SK-N-SH (cell line): Measurements from ENCODE around the gene LMAN2. TPM values are rescaled to one million over a fixed set of nuclear protein-coding genes. Genes with fewer than 3 reads are reported as not detected.

Experiments
- CTCF ChIA-PET: fragments of 300-600, 350-600 bp; formaldehyde crosslinking; extraction: SDS; loops from one replicate; lab custom pipeline; 2021; lab: Yijun Ruan, JAX
- POLR2A ChIA-PET: fragments of 350-600 bp; sonication (Branson Sonifier 250); formaldehyde crosslinking; extraction: SDS; loops from one replicate; lab custom pipeline; 2020; ENCODE audit warnings: antibody characterized with exemption, inconsistent platforms; lab: Yijun Ruan, JAX
- DNase-seq: peaks from one replicate; pipeline ENCODE4 v3.0.0; 2012
- H2AFZ ChIP-seq: fragments of 200-600 bp; sonication (generic); 2 replicates; pipeline ENCODE4 v1.8.1; 2016; ENCODE audit warnings: antibody characterized with exemption, mild to moderate bottlenecking, low read depth
- H3F3A ChIP-seq: fragments of 200-600 bp; sonication (generic); replicated peaks from 2 replicates; pipeline ENCODE3; 2016; ENCODE audit warnings: antibody characterized with exemption, mild to moderate bottlenecking; ENCODE audit not compliant: insufficient read depth
- H3K27ac ChIP-seq, 2 experiments: fragments of 200-500 bp in 1 of 2; fragments of 200-600 bp in 1 of 2; sonication (Bioruptor generic) in 1 of 2; sonication (generic), shearing (Covaris generic) in 1 of 2; 2 replicates each; pipeline versions ENCODE4 v1.5.1 to v1.6.1; 2014 to 2016; ENCODE audit warnings: low read depth in 2 of 2, inconsistent platforms in 1 of 2, low read length in 1 of 2, mild to moderate bottlenecking in 1 of 2, mixed read lengths in 1 of 2
- H3K27me3 ChIP-seq: fragments of 200-600 bp; sonication (generic), shearing (Covaris generic); 2 replicates; pipeline ENCODE4 v1.6.1; 2016; ENCODE audit warnings: mixed run types; ENCODE audit not compliant: insufficient read depth
- H3K36me3 ChIP-seq, 2 experiments: fragments of 200-500 bp in 1 of 2; fragments of 200-600 bp in 1 of 2; sonication (Bioruptor generic) in 1 of 2; sonication (generic) in 1 of 2; replicated peaks in 1 of 2; 2 replicates each; pipeline versions ENCODE3 to v1.5.1; 2014 to 2016; ENCODE audit warnings: low read length in 1 of 2, mild to moderate bottlenecking in 1 of 2; ENCODE audit not compliant: insufficient read depth in 2 of 2, control insufficient read depth in 1 of 2
- H3K4me1 ChIP-seq, 2 experiments: fragments of 200-500 bp in 1 of 2; fragments of 200-600 bp in 1 of 2; sonication (Bioruptor generic) in 1 of 2; sonication (generic), shearing (Covaris generic) in 1 of 2; 2 replicates each; pipeline versions ENCODE4 v1.5.1 to v1.6.1; 2014 to 2016; ENCODE audit warnings: low read depth in 1 of 2, low read length in 1 of 2, mixed run types in 1 of 2; ENCODE audit not compliant: insufficient read depth in 2 of 2, control insufficient read depth in 1 of 2
- H3K4me2 ChIP-seq: fragments of 200-600 bp; sonication (generic), shearing (Covaris generic); 2 replicates; pipeline ENCODE4 v1.6.1; 2017; ENCODE audit warnings: mixed run types
- H3K4me3 ChIP-seq, 2 experiments: fragments of 200-500 bp in 1 of 2; fragments of 200-600 bp in 1 of 2; sonication (Bioruptor generic) in 1 of 2; sonication (generic), shearing (Covaris generic) in 1 of 2; 2 replicates each; pipeline versions ENCODE4 v1.5.1 to v1.8.1; 2014 to 2016; ENCODE audit warnings: low read depth in 2 of 2, inconsistent platforms in 1 of 2, low read length in 1 of 2, mild to moderate bottlenecking in 1 of 2, mixed read lengths in 1 of 2, moderate library complexity in 1 of 2
- H3K79me2 ChIP-seq: fragments of 200-600 bp; sonication (generic); 2 replicates; pipeline ENCODE4 v1.8.1; 2017; ENCODE audit warnings: mild to moderate bottlenecking; ENCODE audit not compliant: insufficient read depth
- H3K9ac ChIP-seq: fragments of 200-600 bp; sonication (generic); 2 replicates; pipeline ENCODE4 v1.6.1; 2017; ENCODE audit warnings: mixed run types
- H3K9me2 ChIP-seq: fragments of 200-600 bp; sonication (generic); 2 replicates; pipeline ENCODE4 v1.6.1; 2017; ENCODE audit warnings: mixed run types
- H3K9me3 ChIP-seq: fragments of 200-600 bp; sonication (generic); 2 replicates; pipeline ENCODE4 v1.6.1; 2017; ENCODE audit warnings: mixed run types, mild to moderate bottlenecking, moderate library complexity
- H4K20me1 ChIP-seq: fragments of 200-600 bp; sonication (generic); 2 replicates; pipeline ENCODE4 v1.6.1; 2017; ENCODE audit warnings: mild to moderate bottlenecking, mixed run types; ENCODE audit not compliant: insufficient read depth
- CHD2 ChIP-seq: fragments of 150-350 bp; IDR thresholded peaks from 2 replicates; pipeline ENCODE4 v1.6.1; 2018; ENCODE audit warnings: low read length; ENCODE audit not compliant: partially characterized antibody
- FOSL2 ChIP-seq: IDR thresholded peaks from 2 replicates; pipeline ENCODE4 v1.4.0; 2012; ENCODE audit warnings: low read depth, mild to moderate bottlenecking, moderate library complexity, borderline replicate concordance
- FOXJ3 ChIP-seq: sonication (generic); formaldehyde crosslinking; IDR thresholded peaks from 2 replicates; pipeline ENCODE4 v1.5.1; 2020; ENCODE audit warnings: mild to moderate bottlenecking, missing genetic modification reagents
- GABPA ChIP-seq: IDR thresholded peaks from 2 replicates; pipeline ENCODE4 v1.4.0; 2012; ENCODE audit warnings: low read depth, mild to moderate bottlenecking
- GATA2 ChIP-seq: sonication (generic); formaldehyde crosslinking; IDR thresholded peaks from 2 replicates; pipeline ENCODE4 v1.5.0; 2020; ENCODE audit warnings: mild to moderate bottlenecking, missing genetic modification reagents
- NRF1 ChIP-seq: IDR thresholded peaks from 2 replicates; pipeline ENCODE4 v1.6.1; 2012; ENCODE audit warnings: low read depth, mild to moderate bottlenecking, low read length
- POLR2AphosphoS5 ChIP-seq: IDR thresholded peaks from 2 replicates; pipeline ENCODE4 v1.6.1; 2012; ENCODE audit warnings: low read depth, low read length
- RAD21 ChIP-seq: IDR thresholded peaks from 2 replicates; pipeline ENCODE4 v1.6.1; 2012; ENCODE audit warnings: mild to moderate bottlenecking, low read length
- RCOR1 ChIP-seq: fragments of 150-350 bp; IDR thresholded peaks from 2 replicates; pipeline ENCODE4 v1.6.1; 2017; ENCODE audit warnings: antibody characterized with exemption, low read length
- SIN3A ChIP-seq: IDR thresholded peaks from 2 replicates; pipeline ENCODE4 v1.6.1; 2012; ENCODE audit warnings: low read depth, mild to moderate bottlenecking, low read length, moderate library complexity, borderline replicate concordance
- SMC3 ChIP-seq: IDR thresholded peaks from 2 replicates; pipeline ENCODE4 v1.6.1; 2012; ENCODE audit warnings: low read depth, low read length, improper control_type of control experiment
- TAF1 ChIP-seq: IDR thresholded peaks from 2 replicates; pipeline ENCODE4 v1.6.1; 2012; ENCODE audit warnings: low read depth, mild to moderate bottlenecking, low read length, moderate library complexity, borderline replicate concordance
- TCF12 ChIP-seq: IDR thresholded peaks from 2 replicates; pipeline ENCODE4 v1.4.0; 2012
- YY1 ChIP-seq: IDR thresholded peaks from 2 replicates; pipeline ENCODE4 v1.4.0; 2012; ENCODE audit warnings: low read depth, mild to moderate bottlenecking
- WGBS: methylation state at CpG from one replicate; pipeline ENCODE4 v1.1.6; 2017; ENCODE audit warnings: low lambda C conversion rate; 5-methylcytosine and 5-hydroxymethylcytosine counted together
- polyA plus RNA-seq, 3 experiments: library from polyadenylated mRNA; depleted of rRNA; stranded (reverse); fragments of >200 nt; gene quantifications; 2 replicates each; pipeline ENCODE4 v1.2.3, GENCODE V29; 2012
- TF ChIP-seq, protein P1 (sequence below): IDR thresholded peaks from 2 replicates; pipeline ENCODE4 v1.4.0; 2012; ENCODE audit warnings: low read depth
- TF ChIP-seq, protein P2 (sequence below): IDR thresholded peaks from 2 replicates; pipeline ENCODE4 v1.6.1; 2012; ENCODE audit warnings: mild to moderate bottlenecking, low read depth, low read length, moderate library complexity
- TF ChIP-seq, protein P3 (sequence below): fragments of 150-350 bp; IDR thresholded peaks from 2 replicates; pipeline ENCODE4 v1.6.1; 2016; ENCODE audit warnings: mild to moderate bottlenecking, low read depth, low read length
- TF ChIP-seq, protein P4 (sequence below): fragments of 200-600 bp; sonication (generic); IDR thresholded peaks from 2 replicates; pipeline ENCODE4 v1.6.1; 2017; ENCODE audit warnings: antibody characterized with exemption, mild to moderate bottlenecking, moderate library complexity
- TF ChIP-seq, protein P5 (sequence below): fragments of 150-350 bp; IDR thresholded peaks from 2 replicates; pipeline ENCODE4 v1.6.1; 2017; ENCODE audit warnings: antibody characterized with exemption, low read length, low read depth, borderline replicate concordance

LMAN2 gene
- polyA plus RNA-seq, 1 of the 3 experiments (the other 2 are of a cell fraction): 500 TPM

GRCh38 chr5:177297922-177298321 lies 53.5 kb downstream of the LMAN2 start:
- Histone ChIP-seq H3K36me3 (peaks cover 21 to 74% of the 10 kb centered on the region in 2 experiments), H3K4me3 (no peak overlapping the region), H2AFZ (no peak overlapping the region), H3K4me1 (peaks cover 0 to 15% of the 10 kb centered on the region in 2 experiments; a peak in 1 of 4 replicates), H3K27ac (no peak overlapping the region; a peak in 1 of 4 replicates), H3K79me2 (peaks cover 12% of the 10 kb centered on the region), H3K9ac (no peak overlapping the region), H3K9me3 (no peaks in the 10 kb centered on the region), H3K4me2 (no peak overlapping the region), H3K27me3 (no peaks in the 10 kb centered on the region), H3K9me2 (no peaks in the 10 kb centered on the region), H4K20me1 (no peaks in the 10 kb centered on the region), H3F3A (peaks cover 9% of the 10 kb centered on the region)
- CTCF ChIA-PET: interaction anchor here (0.9 to 1.4 kb wide), 3 partner anchors 12 to 186 kb away, joined by 3 to 9 read pairs (median 4); no protein-coding TSS in a partner anchor
- no peak for DNase-seq
- POLR2A ChIA-PET: no interaction called here
- 97% methylated on average over 2 of the region's 2 CpGs for WGBS
- no peak for TF ChIP-seq GATA2 (CRISPR knock-in tag)
- TF ChIP-seq POLR2AphosphoS5: no peak
- TF ChIP-seq, protein P1, sequence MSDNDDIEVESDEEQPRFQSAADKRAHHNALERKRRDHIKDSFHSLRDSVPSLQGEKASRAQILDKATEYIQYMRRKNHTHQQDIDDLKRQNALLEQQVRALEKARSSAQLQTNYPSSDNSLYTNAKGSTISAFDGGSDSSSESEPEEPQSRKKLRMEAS: no peak
- no peak for TF ChIP-seq FOSL2
- no peak for TF ChIP-seq SIN3A
- no peak for TF ChIP-seq YY1
- TF ChIP-seq RAD21: no peak
- TF ChIP-seq, protein P2, sequence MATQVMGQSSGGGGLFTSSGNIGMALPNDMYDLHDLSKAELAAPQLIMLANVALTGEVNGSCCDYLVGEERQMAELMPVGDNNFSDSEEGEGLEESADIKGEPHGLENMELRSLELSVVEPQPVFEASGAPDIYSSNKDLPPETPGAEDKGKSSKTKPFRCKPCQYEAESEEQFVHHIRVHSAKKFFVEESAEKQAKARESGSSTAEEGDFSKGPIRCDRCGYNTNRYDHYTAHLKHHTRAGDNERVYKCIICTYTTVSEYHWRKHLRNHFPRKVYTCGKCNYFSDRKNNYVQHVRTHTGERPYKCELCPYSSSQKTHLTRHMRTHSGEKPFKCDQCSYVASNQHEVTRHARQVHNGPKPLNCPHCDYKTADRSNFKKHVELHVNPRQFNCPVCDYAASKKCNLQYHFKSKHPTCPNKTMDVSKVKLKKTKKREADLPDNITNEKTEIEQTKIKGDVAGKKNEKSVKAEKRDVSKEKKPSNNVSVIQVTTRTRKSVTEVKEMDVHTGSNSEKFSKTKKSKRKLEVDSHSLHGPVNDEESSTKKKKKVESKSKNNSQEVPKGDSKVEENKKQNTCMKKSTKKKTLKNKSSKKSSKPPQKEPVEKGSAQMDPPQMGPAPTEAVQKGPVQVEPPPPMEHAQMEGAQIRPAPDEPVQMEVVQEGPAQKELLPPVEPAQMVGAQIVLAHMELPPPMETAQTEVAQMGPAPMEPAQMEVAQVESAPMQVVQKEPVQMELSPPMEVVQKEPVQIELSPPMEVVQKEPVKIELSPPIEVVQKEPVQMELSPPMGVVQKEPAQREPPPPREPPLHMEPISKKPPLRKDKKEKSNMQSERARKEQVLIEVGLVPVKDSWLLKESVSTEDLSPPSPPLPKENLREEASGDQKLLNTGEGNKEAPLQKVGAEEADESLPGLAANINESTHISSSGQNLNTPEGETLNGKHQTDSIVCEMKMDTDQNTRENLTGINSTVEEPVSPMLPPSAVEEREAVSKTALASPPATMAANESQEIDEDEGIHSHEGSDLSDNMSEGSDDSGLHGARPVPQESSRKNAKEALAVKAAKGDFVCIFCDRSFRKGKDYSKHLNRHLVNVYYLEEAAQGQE: no peak
- TF ChIP-seq RCOR1: no peak
- no peak for TF ChIP-seq GABPA
- no peak for TF ChIP-seq TAF1

- H3K27me3 ChIP-seq: no peaks in the 10 kb centered on the region
- no peak overlapping the region for H3K4me2 ChIP-seq
- H3K36me3 ChIP-seq: peaks cover 26 to 83% of the 10 kb centered on the region in 2 experiments
- H3K79me2 ChIP-seq: no peaks in the 10 kb centered on the region; the same call in 1 of the 2 replicates
- no peak for TF ChIP-seq FOXJ3 (CRISPR knock-in tag)
- TF ChIP-seq, protein P3, sequence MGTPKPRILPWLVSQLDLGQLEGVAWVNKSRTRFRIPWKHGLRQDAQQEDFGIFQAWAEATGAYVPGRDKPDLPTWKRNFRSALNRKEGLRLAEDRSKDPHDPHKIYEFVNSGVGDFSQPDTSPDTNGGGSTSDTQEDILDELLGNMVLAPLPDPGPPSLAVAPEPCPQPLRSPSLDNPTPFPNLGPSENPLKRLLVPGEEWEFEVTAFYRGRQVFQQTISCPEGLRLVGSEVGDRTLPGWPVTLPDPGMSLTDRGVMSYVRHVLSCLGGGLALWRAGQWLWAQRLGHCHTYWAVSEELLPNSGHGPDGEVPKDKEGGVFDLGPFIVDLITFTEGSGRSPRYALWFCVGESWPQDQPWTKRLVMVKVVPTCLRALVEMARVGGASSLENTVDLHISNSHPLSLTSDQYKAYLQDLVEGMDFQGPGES: no peak
- TF ChIP-seq SMC3: no peak
- no peak for TF ChIP-seq GABPA
- TF ChIP-seq, protein P4, sequence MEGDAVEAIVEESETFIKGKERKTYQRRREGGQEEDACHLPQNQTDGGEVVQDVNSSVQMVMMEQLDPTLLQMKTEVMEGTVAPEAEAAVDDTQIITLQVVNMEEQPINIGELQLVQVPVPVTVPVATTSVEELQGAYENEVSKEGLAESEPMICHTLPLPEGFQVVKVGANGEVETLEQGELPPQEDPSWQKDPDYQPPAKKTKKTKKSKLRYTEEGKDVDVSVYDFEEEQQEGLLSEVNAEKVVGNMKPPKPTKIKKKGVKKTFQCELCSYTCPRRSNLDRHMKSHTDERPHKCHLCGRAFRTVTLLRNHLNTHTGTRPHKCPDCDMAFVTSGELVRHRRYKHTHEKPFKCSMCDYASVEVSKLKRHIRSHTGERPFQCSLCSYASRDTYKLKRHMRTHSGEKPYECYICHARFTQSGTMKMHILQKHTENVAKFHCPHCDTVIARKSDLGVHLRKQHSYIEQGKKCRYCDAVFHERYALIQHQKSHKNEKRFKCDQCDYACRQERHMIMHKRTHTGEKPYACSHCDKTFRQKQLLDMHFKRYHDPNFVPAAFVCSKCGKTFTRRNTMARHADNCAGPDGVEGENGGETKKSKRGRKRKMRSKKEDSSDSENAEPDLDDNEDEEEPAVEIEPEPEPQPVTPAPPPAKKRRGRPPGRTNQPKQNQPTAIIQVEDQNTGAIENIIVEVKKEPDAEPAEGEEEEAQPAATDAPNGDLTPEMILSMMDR: no peak
- no peak for TF ChIP-seq CHD2
- no peak for TF ChIP-seq RAD21
- no peak for TF ChIP-seq TCF12
- TF ChIP-seq, protein P1: no peak
- TF ChIP-seq, protein P5, sequence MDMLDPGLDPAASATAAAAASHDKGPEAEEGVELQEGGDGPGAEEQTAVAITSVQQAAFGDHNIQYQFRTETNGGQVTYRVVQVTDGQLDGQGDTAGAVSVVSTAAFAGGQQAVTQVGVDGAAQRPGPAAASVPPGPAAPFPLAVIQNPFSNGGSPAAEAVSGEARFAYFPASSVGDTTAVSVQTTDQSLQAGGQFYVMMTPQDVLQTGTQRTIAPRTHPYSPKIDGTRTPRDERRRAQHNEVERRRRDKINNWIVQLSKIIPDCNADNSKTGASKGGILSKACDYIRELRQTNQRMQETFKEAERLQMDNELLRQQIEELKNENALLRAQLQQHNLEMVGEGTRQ: no peak
- TF ChIP-seq NRF1: no peak
- no peaks in the 10 kb centered on the region for H3K9me3 ChIP-seq
- H3K9ac ChIP-seq: no peak overlapping the region
- peaks cover 9% of the 10 kb centered on the region for H3F3A ChIP-seq
- H4K20me1 ChIP-seq: no peaks in the 10 kb centered on the region
- DNase-seq: no peak
- H3K9me2 ChIP-seq: no peaks in the 10 kb centered on the region
- no peak overlapping the region; a peak in 1 of 4 replicates for H3K27ac ChIP-seq
- 78% methylated on average over 4 of the region's 4 CpGs for WGBS
- no peak overlapping the region for H3K4me3 ChIP-seq
- no peak overlapping the region for H2AFZ ChIP-seq
- CTCF ChIA-PET: interaction anchor here (0.8 to 1.9 kb wide), 5 partner anchors 11 to 225 kb away, joined by 3 to 9 read pairs (median 4); no protein-coding TSS in a partner anchor
- POLR2A ChIA-PET: no interaction called here
- H3K4me1 ChIP-seq: peaks cover 0 to 4% of the 10 kb centered on the region in 2 experiments; a peak in 1 of 4 replicates
Observed at GRCh38 chr5:177296581-177296980, 54.9 kb downstream of the LMAN2 start.
